ENCODE data around the gene CFAP20. TPM values are rescaled to one million over a fixed set of nuclear protein-coding genes. Genes with fewer than 3 reads are reported as not detected.
"Not testable (repeated sequence)": the region's sequence is repeated elsewhere in the genome, so short reads cannot be mapped to it uniquely, and the experiment has no call there.

CFAP20 gene
- total RNA-seq, 1 donor from 2014 or later, result 34.5 TPM

GRCh38 chr16:58085584-58086251 lies 43.5 kb downstream of the CFAP20 start:
- peaks cover 23% of the 10 kb centered on the region for H3K4me1 ChIP-seq
- H3K4me3 ChIP-seq, result no peak overlapping the region
- no peak for DNase-seq
- TF ChIP-seq, protein P1, sequence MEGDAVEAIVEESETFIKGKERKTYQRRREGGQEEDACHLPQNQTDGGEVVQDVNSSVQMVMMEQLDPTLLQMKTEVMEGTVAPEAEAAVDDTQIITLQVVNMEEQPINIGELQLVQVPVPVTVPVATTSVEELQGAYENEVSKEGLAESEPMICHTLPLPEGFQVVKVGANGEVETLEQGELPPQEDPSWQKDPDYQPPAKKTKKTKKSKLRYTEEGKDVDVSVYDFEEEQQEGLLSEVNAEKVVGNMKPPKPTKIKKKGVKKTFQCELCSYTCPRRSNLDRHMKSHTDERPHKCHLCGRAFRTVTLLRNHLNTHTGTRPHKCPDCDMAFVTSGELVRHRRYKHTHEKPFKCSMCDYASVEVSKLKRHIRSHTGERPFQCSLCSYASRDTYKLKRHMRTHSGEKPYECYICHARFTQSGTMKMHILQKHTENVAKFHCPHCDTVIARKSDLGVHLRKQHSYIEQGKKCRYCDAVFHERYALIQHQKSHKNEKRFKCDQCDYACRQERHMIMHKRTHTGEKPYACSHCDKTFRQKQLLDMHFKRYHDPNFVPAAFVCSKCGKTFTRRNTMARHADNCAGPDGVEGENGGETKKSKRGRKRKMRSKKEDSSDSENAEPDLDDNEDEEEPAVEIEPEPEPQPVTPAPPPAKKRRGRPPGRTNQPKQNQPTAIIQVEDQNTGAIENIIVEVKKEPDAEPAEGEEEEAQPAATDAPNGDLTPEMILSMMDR (IDR thresholded peaks at IDR 0.05; ENCODE audit: borderline replicate concordance), result no peak
- intact Hi-C loops (cut with micrococcal nuclease), result no loop called here
- H3K9me3 ChIP-seq (replicated peaks), result no peaks in the 10 kb centered on the region
- no peak overlapping the region for H3K27ac ChIP-seq (replicated peaks)
- H3K36me3 ChIP-seq, result no peaks in the 10 kb centered on the region
- no peaks in the 10 kb centered on the region for H3K27me3 ChIP-seq (ENCODE audit: low read depth)

DNA sequence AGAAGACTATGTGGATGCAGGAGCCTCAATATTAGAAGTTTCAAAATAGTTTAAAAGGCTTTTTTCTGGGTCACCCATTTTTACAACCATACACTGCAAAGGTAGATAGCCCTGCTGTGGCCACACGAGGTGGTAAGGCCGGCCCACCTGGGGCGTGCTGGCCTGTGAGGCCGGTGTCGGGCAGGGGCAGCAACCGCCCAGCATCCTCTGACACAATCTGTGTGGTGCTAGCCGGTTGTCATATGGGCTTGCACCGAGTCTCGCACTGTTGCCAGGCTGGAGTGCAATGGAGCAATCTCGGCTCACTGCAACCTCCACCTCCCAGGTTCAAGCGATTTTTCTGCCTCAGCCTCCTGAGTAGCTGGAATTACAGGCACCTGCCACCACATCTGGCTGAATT lies 44.0 kb downstream of the CFAP20 start:
- intact Hi-C loops (cut with micrococcal nuclease), result no loop called here
- Histone ChIP-seq H3K27me3 (ENCODE audit: low read depth) (no peaks in the 10 kb centered on the region), H3K4me3 (no peak overlapping the region), H3K9me3 (replicated peaks) (no peaks in the 10 kb centered on the region), H3K4me1 (peaks cover 28% of the 10 kb centered on the region), H3K27ac (replicated peaks) (no peak overlapping the region), H3K36me3 (no peaks in the 10 kb centered on the region)
- TF ChIP-seq, protein P1 (IDR thresholded peaks at IDR 0.05; ENCODE audit: borderline replicate concordance), result no peak
- no peak for DNase-seq

DNA sequence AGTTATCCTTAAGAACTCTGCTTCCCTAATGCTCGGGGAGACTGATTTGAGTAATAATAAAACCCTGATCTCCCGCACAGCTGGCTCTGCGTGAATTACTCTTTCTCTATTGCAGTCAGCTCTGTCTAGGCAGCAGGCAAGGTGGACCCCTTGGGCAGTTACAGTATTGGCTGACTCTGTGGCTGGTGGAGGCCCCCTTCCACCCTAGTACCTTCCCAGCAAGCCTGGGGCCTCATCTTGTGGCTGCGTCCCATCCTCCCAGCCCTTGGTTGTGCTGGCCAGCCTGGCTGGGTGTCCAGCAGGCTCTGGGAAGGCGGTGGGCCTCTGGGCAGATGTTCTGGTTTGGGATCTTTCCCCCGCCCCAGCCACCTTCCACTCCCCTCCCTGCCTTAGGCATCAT lies 44.5 kb downstream of the CFAP20 start:
- TF ChIP-seq, protein P1 (IDR thresholded peaks at IDR 0.05; ENCODE audit: borderline replicate concordance), result no peak
- Histone ChIP-seq H3K4me1 (peaks cover 33% of the 10 kb centered on the region), H3K36me3 (no peaks in the 10 kb centered on the region), H3K4me3 (no peak overlapping the region), H3K9me3 (replicated peaks) (no peaks in the 10 kb centered on the region), H3K27me3 (ENCODE audit: low read depth) (no peaks in the 10 kb centered on the region), H3K27ac (replicated peaks) (no peak overlapping the region)
- intact Hi-C loops (cut with micrococcal nuclease), result no loop called here
- DNase-seq, result no peak

DNA sequence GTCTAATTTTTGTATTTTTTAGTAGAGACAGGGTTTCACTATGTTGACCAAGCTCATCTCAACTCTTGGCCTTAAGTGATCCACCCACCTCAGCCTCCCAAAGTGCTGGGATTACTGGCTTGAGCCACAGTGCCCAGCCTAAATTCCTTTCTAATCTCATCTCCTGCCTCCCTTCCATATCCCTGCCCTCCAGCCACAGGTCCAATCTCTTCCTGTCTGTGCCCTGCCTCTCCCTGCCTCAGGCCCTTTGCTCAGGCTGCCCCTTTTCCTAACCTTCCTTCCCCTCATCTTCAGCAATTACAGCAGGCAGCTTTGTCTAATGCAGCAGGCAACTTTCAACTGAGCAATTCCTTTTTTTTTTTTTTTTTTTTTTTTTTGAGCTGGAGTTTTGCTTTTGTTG lies 46.8 kb downstream of the CFAP20 start:
- H3K36me3 ChIP-seq, result no peaks in the 10 kb centered on the region
- H3K27ac ChIP-seq (replicated peaks), result no peak overlapping the region
- H3K4me1 ChIP-seq, result peaks cover 27% of the 10 kb centered on the region
- TF ChIP-seq, protein P1 (IDR thresholded peaks at IDR 0.05; ENCODE audit: borderline replicate concordance), result no peak
- no peak overlapping the region for H3K4me3 ChIP-seq
- intact Hi-C loops (cut with micrococcal nuclease), result no loop called here
- H3K27me3 ChIP-seq (ENCODE audit: low read depth), result no peaks in the 10 kb centered on the region
- no peak for DNase-seq
- H3K9me3 ChIP-seq (replicated peaks), result no peaks in the 10 kb centered on the region

DNA sequence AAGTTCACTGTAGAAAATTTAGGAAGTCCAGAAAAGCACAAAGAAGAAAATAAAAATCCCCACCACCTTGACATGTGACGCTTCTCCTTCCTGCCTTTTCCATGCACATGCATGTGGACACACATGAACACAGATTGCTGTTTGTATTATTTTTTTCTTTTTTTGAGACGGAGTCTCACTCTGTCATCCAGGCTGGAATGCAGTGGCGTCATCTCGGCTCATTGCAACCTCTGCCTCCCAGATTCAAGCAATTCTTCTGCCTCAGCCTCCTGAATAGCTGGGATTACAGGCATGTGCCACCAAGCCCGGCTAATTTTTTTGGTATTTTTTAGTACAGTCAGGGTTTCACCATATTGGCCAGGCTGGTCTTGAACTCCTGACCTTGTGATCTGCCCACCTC lies 48.5 kb downstream of the CFAP20 start:
- peaks cover 13% of the 10 kb centered on the region for H3K9me3 ChIP-seq (replicated peaks)
- H3K36me3 ChIP-seq; H3K27me3 ChIP-seq (ENCODE audit: low read depth); H3K4me3 ChIP-seq; DNase-seq; intact Hi-C loops (cut with micrococcal nuclease): not testable (repeated sequence)
- peaks cover 27% of the 10 kb centered on the region for H3K4me1 ChIP-seq
- peak overlapping the region; percentile 77 for H3K27ac ChIP-seq (replicated peaks)

DNA sequence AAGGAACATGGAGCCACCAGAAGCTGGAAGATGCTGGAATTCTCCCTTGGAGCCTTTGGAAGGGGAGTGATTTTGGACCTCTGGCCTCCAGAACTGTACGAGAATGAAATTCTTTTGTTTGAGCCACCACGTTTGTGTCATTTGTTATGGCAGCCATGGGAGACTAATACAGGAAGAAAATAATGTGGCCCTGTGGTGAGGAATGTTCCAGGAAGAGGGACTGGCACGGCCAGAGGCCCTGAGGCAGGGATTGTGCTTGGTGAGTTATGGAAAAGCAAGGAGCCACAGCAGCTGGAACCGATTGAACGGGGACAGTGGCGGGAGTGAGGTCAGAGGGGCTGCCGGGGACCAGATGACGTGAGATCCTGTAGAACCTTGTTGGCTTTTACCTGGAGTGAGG lies 51.4 kb downstream of the CFAP20 start:
- no peaks in the 10 kb centered on the region for H3K27me3 ChIP-seq (ENCODE audit: low read depth)
- no peak for DNase-seq
- H3K9me3 ChIP-seq (replicated peaks), result peaks cover 13% of the 10 kb centered on the region
- TF ChIP-seq, protein P1 (IDR thresholded peaks at IDR 0.05; ENCODE audit: borderline replicate concordance), result no peak
- intact Hi-C loops (cut with micrococcal nuclease), result no loop called here
- H3K36me3 ChIP-seq, result no peaks in the 10 kb centered on the region
- no peak overlapping the region for H3K27ac ChIP-seq (replicated peaks)
- no peak overlapping the region for H3K4me3 ChIP-seq
- peaks cover 27% of the 10 kb centered on the region for H3K4me1 ChIP-seq
